ENCODE results near the gene MYO1D. TPM values are rescaled to one million over a fixed set of nuclear protein-coding genes. Genes with fewer than 3 reads are reported as not detected.

The MYO1D gene
- total and polyA plus RNA-seq, 11 donors = 3.3 to 15.5 (median 8.9) TPM

DNA sequence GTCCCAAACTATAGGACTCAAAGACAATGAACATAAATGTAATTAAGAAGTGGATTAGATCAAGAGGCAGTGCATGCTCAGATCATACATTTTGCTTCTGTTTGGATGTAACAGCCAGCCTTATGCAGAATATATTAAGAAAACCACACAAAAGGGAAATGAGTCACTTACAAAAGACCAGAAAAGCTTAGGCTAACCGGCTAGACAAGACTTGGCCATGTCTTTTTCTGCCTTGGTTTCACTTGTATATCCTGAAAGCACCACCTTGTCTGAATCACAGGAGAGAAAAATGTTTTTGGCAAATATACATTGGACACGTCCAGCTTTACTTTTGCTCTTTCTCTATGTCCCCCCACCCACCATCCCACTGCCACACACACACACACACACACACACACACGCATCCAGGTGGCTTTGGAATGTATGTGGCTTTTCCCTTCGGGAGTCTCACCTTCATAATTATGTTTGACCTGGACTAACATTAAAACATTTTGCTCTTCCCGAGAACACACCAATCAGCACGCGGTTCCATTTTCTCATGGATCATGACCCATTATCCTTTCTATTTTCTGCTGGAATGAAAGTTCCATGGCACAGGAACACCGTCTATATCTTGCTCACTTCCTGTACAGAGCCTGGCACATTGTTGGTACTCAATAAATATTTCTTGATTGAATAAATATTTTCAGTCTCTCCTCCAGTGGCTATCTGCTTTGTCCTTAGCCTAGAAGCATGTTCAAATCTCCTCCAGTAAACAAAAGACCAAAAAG is 325.6 kb downstream of the MYO1D start:
- TF ChIP-seq, protein P1, sequence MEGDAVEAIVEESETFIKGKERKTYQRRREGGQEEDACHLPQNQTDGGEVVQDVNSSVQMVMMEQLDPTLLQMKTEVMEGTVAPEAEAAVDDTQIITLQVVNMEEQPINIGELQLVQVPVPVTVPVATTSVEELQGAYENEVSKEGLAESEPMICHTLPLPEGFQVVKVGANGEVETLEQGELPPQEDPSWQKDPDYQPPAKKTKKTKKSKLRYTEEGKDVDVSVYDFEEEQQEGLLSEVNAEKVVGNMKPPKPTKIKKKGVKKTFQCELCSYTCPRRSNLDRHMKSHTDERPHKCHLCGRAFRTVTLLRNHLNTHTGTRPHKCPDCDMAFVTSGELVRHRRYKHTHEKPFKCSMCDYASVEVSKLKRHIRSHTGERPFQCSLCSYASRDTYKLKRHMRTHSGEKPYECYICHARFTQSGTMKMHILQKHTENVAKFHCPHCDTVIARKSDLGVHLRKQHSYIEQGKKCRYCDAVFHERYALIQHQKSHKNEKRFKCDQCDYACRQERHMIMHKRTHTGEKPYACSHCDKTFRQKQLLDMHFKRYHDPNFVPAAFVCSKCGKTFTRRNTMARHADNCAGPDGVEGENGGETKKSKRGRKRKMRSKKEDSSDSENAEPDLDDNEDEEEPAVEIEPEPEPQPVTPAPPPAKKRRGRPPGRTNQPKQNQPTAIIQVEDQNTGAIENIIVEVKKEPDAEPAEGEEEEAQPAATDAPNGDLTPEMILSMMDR (IDR thresholded peaks at IDR 0.05) = no peak
- no peak for TF ChIP-seq POLR2A (IDR thresholded peaks at IDR 0.05)
- DNase-seq (no peak), ATAC-seq (no peak)
- Histone ChIP-seq H3K36me3 (no peaks in the 10 kb centered on the region), H3K4me3 (no peak overlapping the region), H3K9me3 (no peaks in the 10 kb centered on the region), H3K4me1 (no peaks in the 10 kb centered on the region), H3K27me3 (no peaks in the 10 kb centered on the region), H3K27ac (no peak overlapping the region)
- 83 to 88% (median 86%) methylated on average over 8 of the region's 8 CpGs for WGBS, 4 donors
- intact Hi-C loops (cut with DNase I) = no loop called here

DNA sequence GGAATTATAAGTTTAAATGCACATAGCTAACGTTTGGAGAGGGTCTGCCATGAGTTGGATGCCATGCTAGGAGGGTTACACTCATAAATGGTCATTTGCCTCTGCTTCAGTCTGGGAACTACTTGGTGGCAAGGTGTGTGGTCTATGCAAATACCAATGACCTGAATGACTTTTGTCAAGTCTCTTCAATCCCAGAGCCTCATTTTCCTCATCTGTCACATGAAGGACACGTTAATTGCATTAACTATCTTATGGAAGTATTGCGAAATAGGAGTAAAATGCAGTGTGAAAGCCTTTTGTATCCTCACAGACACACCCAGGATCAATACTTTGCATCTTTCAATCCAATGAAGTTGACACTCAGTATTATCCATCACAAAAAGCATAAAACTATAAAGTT is 327.4 kb downstream of the MYO1D start:
- Histone ChIP-seq H3K9me3 (no peaks in the 10 kb centered on the region), H3K4me3 (no peak overlapping the region), H3K36me3 (no peaks in the 10 kb centered on the region), H3K27me3 (no peaks in the 10 kb centered on the region), H3K4me1 (no peaks in the 10 kb centered on the region), H3K27ac (no peak overlapping the region)
- DNase-seq = no peak
- no peak for ATAC-seq
- intact Hi-C loops (cut with DNase I) = no loop called here
- no peak for TF ChIP-seq POLR2A (IDR thresholded peaks at IDR 0.05)
- TF ChIP-seq, protein P1 (IDR thresholded peaks at IDR 0.05) = no peak
- WGBS, 4 donors = 85 to 89% (median 87%) methylated on average over 3 of the region's 3 CpGs

DNA sequence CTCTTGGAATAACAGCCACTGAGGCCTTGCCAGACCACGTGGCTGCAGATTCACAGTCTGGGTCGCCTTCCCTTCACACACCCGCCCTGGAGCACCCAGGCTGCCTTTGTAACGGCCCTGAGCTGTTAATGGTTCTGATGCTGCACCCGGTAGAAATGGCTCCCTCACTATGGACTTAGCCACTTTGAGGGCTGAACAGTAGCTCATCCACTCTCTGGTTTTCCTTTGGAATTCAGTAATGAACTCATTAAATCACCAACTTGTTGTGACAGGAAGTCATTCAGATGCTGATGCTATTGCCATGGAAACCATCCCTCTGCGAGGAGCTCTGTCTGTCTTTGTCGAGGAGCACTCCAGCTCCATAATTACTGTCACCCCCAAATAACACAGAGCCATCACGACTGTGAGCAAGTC is 330.9 kb downstream of the MYO1D start:
- Histone ChIP-seq H3K27me3 (no peaks in the 10 kb centered on the region), H3K4me3 (no peak overlapping the region), H3K9me3 (no peaks in the 10 kb centered on the region), H3K4me1 (no peaks in the 10 kb centered on the region), H3K36me3 (no peaks in the 10 kb centered on the region), H3K27ac (no peak overlapping the region)
- 36 to 47% (median 38%) methylated on average over 6 to 8 of the region's 8 CpGs for WGBS, 4 donors
- no peak for ATAC-seq
- no peak for DNase-seq
- intact Hi-C loops (cut with DNase I) = no loop called here
- TF ChIP-seq, protein P1 (IDR thresholded peaks at IDR 0.05) = no peak
- no peak for TF ChIP-seq POLR2A (IDR thresholded peaks at IDR 0.05)

DNA sequence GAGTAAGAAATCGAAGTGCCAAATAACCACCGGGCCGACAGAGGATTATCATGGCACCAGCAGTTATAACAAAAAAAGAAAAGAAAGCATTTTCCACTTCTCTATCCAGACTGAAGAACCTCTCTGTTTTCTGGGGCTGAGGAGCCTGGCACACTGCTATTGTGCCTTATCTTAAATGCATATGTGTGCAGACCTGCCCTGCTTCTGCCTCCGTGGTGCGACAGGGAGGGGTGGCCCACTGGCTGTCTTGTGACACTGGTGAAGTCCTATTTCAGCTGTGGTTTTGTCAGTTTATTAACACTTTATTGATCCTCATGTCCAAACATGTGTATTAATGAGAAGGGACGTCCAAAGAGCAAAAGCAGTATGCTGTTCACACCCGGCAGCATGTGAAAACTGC is 334.7 kb downstream of the MYO1D start:
- Histone ChIP-seq H3K36me3 (peaks cover 0 to 4% (median 0%) of the 10 kb centered on the region in 9 donors), H3K4me1 (peaks cover 0 to 4% (median 2%) of the 10 kb centered on the region in 12 donors), H3K4me3 (no peak overlapping the region), H3K27me3 (no peaks in the 10 kb centered on the region), H3K27ac (no peak overlapping the region), H3K9me3 (no peaks in the 10 kb centered on the region)
- no peak for TF ChIP-seq POLR2A (IDR thresholded peaks at IDR 0.05)
- TF ChIP-seq, protein P1 (IDR thresholded peaks at IDR 0.05) = no peak
- WGBS, 4 donors = 83 to 86% (median 84%) methylated on average over 7 of the region's 7 CpGs
- intact Hi-C loops (cut with DNase I) = no loop called here
- DNase-seq (no peak), ATAC-seq (no peak)
